Measurements from ENCODE around the gene PCBP3.
"Not testable (repeated sequence)": the region's sequence is repeated elsewhere in the genome, so short reads cannot be mapped to it uniquely, and the experiment has no call there.

PCBP3 gene

DNA sequence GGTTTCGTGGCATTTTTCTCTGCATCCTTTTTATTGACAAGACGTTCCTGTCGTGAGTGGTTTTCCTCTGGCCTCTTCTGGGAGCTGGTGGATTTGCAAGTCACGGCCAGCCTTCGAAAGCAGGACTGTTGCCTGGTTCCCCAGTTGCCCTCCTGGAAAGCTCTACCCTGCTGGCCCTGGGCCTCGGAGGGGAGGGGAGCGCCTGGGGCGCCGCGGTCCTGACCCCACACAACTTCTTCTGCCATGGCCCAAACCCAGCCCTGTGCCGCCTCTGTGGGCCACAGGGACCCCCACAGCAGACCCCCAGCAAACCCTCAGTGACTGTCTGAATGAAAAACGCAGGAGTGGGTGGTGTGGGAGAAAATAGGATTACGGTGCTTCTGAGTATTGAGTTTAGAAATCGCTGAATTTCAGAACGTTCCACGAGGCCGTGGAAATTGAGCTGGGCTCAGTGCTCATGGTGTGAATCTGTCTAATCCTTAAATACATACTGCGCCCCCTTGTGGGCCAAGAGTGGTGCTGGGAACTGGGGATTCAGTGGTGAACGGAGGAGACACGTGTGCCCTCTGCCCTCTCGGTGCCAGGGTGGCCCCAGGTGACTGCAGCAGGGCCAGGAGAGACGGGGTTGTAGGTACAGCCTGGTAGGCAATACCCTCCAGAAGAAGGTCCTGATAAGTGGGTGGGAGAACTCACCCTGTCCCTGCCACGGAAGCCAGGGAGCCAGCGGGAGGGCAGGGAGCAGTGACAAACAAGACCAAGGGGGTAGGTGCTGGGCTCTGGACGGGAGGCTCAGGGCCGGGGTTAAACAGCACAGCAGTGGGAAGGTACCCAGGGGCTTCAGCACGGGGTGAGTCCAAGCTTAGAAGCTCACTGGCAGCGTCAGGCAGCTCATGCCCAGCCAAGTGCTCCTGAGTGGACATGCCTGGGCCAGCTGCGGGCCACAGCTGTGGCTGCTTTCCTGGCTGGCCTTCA, 236.9 kb downstream of the PCBP3 start:
- DNase-seq (ENCODE audit: low read depth), result peak; percentile 84
- H3K4me3 ChIP-seq (ENCODE audit: control insufficient read depth, low read depth, low read length), result no peak overlapping the region
- TF ChIP-seq, protein P1, sequence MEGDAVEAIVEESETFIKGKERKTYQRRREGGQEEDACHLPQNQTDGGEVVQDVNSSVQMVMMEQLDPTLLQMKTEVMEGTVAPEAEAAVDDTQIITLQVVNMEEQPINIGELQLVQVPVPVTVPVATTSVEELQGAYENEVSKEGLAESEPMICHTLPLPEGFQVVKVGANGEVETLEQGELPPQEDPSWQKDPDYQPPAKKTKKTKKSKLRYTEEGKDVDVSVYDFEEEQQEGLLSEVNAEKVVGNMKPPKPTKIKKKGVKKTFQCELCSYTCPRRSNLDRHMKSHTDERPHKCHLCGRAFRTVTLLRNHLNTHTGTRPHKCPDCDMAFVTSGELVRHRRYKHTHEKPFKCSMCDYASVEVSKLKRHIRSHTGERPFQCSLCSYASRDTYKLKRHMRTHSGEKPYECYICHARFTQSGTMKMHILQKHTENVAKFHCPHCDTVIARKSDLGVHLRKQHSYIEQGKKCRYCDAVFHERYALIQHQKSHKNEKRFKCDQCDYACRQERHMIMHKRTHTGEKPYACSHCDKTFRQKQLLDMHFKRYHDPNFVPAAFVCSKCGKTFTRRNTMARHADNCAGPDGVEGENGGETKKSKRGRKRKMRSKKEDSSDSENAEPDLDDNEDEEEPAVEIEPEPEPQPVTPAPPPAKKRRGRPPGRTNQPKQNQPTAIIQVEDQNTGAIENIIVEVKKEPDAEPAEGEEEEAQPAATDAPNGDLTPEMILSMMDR (conservative IDR thresholded peaks at IDR 0.05; ENCODE audit: control insufficient read depth, insufficient read depth, low read depth, low read length), result peak; percentile 71

DNA sequence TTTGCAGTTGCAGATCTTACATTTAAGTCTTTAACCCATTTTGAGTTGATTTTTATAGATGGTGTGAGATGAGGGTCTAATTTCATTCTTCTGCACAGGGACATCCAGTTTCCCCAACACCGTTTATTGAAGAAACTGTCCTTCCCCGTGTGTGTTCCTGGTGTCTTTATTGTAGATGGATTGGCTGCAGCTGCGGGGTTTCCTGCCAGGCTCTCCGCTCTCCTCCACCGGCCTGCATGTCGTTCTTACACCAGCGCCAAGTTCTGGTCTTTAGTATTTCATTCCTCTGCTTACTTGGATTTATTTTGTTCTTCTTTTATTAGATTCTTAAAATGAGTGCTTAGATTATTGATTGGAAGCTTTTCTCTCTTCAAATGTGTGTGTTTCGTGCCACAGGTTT, 239.1 kb downstream of the PCBP3 start:
- no peak overlapping the region for H3K4me3 ChIP-seq (ENCODE audit: control insufficient read depth, low read depth, low read length)
- DNase-seq (ENCODE audit: low read depth), result no peak
- TF ChIP-seq, protein P1 (conservative IDR thresholded peaks at IDR 0.05; ENCODE audit: control insufficient read depth, insufficient read depth, low read depth, low read length), result no peak

DNA sequence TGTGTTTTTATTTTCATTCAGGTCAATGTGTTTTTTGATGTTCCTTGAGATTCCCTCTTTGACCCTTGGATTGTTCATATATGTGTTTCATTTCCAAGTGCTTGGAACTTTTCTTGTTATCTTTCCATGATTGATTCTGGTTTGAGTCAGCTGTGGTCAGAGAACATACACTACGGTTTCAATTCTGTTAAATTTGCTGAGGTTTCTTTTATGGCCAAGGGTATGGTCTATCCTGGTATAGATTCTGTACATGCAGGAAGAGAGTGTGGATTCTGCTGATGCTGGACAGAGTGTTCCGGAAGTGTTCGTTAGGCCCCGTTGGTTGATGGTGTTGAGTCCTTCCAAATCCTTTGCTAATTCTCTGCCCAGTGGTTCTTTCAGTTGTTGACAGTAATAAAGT, 239.6 kb downstream of the PCBP3 start:
- TF ChIP-seq, protein P1 (conservative IDR thresholded peaks at IDR 0.05; ENCODE audit: control insufficient read depth, insufficient read depth, low read depth, low read length), result no peak
- peak; percentile 14 for DNase-seq (ENCODE audit: low read depth)
- no peak overlapping the region for H3K4me3 ChIP-seq (ENCODE audit: control insufficient read depth, low read depth, low read length)

DNA sequence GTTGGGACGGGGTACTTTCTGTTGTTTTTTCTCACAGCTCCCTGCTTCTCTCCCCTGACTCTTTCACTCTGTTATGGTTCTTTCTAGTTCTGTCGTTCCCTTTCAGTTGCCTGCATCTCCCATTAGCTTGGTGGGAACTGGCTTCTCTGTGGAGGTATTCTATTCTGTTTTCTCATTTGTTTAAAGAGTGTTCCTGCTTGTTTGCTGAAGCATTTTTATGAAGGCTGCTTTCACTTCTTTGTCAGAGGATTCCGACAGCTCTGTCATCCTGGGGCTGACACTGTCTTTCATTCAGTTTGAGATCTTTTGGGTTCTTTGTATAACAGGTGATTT, 242.0 kb downstream of the PCBP3 start:
- TF ChIP-seq, protein P1 (conservative IDR thresholded peaks at IDR 0.05; ENCODE audit: control insufficient read depth, insufficient read depth, low read depth, low read length), result no peak
- H3K4me3 ChIP-seq (ENCODE audit: control insufficient read depth, low read depth, low read length), result no peak overlapping the region
- DNase-seq (ENCODE audit: low read depth), result no peak

DNA sequence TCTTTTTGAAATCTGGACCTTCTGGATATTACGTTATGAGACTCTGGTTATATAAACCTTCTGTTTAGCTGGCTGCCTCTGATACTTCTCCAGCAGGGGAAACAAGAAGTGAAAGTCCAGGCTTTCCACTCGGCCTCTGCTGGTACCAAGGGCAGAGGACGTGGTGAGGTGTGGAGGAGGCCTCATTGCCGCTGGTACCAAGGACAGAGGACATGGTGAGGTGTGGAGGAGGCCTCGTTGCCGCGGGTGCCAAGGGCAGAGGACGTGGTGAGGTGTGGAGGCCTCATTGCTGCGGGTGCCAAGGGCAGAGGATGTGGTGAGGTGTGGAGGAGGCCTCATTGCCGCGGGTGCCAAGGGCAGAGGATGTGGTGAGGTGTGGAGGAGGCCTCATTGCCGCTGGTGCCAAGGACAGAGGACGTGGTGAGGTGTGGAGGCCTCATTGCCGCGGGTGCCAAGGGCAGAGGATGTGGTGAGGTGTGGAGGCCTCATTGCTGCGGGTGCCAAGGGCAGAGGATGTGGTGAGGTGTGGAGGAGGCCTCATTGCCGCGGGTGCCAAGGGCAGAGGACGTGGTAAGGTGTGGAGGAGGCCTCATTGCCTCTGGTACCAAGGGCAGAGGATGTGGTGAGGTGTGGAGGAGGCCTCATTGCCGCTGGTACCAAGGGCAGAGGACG, 242.5 kb downstream of the PCBP3 start:
- H3K4me3 ChIP-seq (ENCODE audit: control insufficient read depth, low read depth, low read length); DNase-seq (ENCODE audit: low read depth): not testable (repeated sequence)

DNA sequence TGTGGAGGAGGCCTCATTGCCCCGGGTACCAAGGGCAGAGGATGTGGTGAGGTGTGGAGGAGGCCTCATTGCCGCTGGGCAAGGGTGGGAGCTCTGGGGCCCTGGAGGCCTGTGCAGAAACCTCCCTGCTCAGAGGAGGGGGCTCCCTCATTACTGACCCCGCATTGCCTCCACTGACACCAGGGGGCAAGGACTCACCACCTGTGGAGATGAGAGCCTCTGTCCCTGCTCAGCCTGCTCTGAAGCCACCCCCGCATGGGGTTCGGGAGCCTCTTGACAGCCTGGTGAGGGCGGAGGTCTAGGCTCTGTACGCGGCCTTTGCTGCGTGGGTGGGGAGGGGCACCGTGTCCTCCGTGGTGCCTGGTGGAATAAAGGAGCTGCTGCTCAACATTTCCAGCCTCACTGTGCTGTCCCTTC, 243.1 kb downstream of the PCBP3 start:
- DNase-seq (ENCODE audit: low read depth), result no peak
- TF ChIP-seq, protein P1 (conservative IDR thresholded peaks at IDR 0.05; ENCODE audit: control insufficient read depth, insufficient read depth, low read depth, low read length), result no peak
- H3K4me3 ChIP-seq (ENCODE audit: control insufficient read depth, low read depth, low read length), result no peak overlapping the region

DNA sequence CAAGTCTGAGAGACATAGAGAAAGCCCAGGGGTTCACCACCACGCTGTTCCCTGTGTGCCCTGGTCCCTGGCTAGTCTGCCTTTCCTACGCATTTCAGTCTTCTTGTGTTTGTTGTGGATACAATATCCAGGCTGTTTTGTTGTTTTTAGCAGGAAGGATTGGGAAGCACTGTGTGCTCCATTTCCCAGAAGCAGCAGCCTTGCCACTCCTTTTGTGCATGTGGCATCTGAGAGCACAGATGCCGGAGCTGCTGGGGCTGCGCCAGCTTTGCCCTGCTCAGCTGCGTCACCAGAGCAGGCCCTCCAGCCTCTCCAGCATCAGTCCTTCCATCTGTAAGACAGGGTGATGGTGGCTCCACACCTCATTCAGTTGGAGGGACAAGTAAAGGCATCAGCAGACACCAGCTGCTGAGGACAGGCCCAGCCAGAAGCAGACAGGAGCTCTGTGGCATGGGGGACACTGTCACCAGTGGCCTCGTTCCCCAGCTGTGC, 243.6 kb downstream of the PCBP3 start:
- H3K4me3 ChIP-seq (ENCODE audit: control insufficient read depth, low read depth, low read length), result no peak overlapping the region

More for the DNA sequence above, 243.6 kb downstream of the PCBP3 start:
- TF ChIP-seq, protein P1 (conservative IDR thresholded peaks at IDR 0.05; ENCODE audit: control insufficient read depth, insufficient read depth, low read depth, low read length), result no peak
- no peak for DNase-seq (ENCODE audit: low read depth)
